GM21528 (cell line): Measurements from ENCODE around the gene PEX1.
"Not testable (repeated sequence)": the region's sequence is repeated elsewhere in the genome, so short reads cannot be mapped to it uniquely, and the experiment has no call there.

Experiments used
- ATAC-seq: cut with Tn5 transposase; IDR thresholded peaks from one replicate; pipeline ENCODE4 v1.9.1; 2021; ENCODE audit warnings: mild to moderate bottlenecking, moderate library complexity; ENCODE audit not compliant: unreplicated experiment, low FRiP score

Gene PEX1

DNA sequence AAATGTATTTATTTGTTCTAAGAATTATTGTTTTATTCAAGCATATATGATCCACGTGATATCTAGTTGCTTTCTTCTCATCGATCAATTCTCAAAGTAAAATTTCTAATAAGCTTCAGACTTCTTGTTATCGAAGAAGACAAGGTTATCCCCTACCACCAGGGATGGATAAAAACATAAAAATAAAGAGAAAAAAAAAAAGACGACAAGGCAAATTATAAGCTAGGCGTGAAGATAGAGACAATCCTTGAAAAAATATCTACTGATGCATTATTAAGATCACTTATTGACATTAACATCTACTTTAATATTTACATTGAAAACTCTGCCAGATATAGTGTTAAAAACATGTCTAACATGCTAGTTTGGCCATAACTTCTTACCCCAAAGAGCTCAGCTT, 19.4 kb downstream of the PEX1 start:
- no peak for ATAC-seq

DNA sequence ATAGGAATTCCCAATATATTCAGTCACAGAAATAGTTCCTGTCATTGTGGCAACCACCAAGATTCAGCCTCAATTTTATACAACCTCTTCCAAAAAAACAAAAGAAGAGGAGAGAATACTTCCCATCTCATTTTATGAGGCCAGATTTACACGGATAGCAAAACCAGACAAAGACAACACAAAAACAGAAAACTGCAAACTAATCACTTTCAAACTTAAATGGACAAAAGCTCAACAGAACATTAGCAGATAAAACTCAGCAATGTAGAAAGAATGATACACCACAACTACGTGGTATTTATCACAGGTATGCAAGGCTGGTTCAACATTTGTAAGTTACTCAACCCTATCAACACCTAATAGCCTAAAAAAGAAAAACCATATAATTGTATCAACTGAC, 22.0 kb downstream of the PEX1 start:
- no peak for ATAC-seq

DNA sequence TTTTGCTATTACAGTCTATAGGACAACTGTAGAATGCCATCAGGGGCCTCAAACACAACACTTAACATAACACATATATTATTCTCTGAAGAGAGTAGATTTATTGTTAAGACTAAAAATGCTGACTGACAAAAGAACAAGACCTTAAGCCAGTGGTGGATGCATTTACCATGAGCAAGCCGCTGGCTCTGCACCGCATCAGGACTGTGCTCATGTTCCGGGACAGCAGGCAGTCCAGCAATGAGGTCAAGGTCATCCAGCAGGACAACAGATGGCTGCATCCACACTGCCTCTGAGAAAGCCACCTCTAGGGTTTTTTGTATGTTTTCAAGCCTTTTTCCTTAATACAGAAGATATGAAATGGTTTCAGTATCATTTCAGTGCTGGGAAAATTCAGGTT, 23.8 kb downstream of the PEX1 start:
- ATAC-seq, result no peak

DNA sequence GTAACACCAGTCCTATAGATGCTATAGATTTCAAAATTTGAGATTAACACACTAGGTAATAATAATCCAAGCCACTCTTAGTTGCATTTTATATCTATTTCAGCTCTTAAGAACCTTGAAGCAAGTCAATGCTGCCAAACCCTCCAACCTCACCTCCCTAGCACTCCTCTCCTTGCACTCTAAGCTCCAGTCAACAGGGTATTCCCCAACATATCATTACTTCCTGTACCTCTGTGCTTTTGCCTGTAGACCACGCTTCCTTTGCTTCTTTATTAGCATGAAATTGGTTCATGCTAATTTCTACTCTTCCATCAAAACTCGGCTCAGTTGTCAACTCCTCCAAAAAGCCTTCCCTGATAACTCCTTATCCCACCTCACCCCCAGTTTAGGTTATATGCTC, 24.6 kb downstream of the PEX1 start:
- ATAC-seq, result no peak

DNA sequence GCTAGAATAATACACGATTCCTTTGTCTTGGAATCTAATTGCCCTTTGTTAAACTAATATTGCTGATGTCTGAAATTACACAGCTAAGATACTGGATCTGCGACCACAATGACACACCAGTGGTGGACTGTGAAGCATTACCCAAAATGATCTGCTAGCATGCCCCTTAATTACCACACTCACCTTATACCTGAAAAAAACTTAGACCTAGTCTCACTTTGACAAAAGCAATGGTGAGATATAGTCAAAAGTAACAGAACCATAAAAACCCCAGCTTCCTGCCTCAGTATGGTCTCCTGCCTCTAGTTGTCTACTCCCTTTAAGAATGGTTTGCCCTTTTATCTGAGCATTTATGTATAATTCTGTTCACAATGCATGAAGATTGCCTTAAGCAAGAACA, 29.8 kb downstream of the PEX1 start:
- ATAC-seq, result no peak

DNA sequence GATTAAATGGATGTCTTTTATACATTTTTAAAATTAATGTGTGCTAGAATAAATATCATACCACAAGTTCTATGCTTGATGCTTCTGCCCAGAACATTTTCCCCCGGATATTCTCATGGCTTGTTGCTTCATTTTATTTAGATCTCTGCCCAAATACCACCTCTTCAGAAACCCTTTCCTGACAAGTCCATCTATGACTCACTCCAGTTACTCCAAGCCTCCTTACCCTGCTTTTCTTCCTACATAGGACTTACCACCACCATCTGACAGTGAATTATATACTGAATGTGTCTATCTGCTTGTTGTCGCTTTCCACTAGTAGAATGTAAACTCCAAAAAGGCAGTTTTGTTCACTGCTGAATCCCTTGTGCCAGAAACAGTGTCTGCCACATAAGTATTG, 31.4 kb downstream of the PEX1 start:
- ATAC-seq, result no peak

DNA sequence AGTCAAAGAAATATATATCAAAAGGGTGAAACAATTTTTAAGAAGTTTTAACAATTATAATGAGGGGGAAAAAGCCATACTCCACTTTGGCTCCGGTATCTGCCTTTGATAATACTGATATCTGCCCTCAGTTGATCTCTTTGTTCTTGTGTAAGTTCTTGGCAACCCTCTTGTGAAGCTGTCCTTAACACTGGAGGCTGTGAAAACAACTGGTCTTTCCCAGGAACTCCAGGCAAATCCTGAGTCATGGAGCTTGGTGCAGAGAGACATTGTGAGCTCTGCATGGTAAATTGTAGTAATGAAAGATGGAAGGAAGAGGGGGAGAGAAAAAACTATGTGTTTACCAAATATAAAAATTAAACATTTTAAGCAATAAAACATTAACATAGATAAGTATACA, 38.7 kb downstream of the PEX1 start:
- no peak for ATAC-seq

DNA sequence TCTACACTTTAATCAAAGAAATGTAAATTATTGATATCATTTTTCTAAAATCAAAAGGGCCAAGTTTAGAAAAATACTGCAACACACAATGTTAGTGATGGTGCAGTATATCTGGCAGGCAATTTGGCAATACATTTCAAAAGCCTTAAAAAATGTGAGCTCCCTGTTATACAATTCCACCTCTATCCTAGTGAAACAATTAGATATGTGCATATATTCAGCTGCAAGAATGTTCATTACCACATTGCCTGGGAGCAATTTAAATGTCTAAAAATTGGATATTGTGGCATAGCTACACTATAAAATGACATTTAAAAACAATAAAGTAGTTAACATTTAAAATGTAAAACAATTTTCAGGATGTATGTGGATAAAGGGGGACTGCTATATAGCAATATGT, 40.5 kb downstream of the PEX1 start:
- no peak for ATAC-seq

DNA sequence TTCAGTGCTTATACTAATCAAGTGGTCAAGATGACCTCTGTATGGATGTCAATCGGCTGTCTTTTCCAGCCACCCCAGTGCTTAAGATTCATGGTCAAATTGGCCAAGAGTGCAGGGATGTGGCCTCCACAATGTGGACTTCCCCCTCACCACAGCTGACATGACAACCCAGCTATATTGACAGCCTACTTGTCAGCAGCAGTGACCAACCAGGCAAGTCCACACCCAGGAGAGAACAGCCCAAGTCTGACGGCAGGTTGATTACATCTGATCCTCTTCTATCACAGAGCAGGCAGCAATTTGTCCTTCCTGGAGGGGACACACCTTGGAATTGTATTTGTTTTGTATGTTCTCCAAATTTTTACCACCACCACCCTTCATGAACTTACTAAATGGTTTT, 42.3 kb downstream of the PEX1 start:
- ATAC-seq, result no peak

DNA sequence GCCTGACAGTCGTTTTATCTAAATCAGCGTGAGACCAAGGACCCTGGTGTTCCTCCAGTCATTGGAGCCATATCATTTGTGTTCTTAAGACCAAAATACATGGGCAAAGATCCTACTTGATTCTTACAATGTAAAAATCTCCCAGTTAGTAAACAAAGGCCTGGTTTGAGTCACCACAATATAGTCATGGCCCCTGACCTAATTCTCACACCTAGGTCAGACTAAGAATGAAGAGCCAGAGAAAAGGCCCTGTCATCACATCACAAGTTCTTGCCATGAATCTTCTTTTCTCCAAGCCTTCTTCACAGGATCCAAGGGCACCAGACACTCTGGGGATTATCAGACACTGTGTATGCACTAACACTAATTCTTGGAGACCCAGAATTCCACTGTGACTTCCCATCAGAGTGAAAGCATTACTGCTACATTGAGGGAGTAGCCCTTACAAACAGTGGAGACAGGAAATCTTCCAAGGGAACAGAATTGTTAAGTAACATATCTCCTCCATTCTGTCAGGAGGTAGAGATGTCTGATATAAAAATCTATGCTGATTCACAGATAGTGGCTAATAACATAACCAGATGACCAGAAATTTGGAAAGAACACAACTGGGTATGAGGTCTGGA, 42.9 kb downstream of the PEX1 start:
- no peak for ATAC-seq

DNA sequence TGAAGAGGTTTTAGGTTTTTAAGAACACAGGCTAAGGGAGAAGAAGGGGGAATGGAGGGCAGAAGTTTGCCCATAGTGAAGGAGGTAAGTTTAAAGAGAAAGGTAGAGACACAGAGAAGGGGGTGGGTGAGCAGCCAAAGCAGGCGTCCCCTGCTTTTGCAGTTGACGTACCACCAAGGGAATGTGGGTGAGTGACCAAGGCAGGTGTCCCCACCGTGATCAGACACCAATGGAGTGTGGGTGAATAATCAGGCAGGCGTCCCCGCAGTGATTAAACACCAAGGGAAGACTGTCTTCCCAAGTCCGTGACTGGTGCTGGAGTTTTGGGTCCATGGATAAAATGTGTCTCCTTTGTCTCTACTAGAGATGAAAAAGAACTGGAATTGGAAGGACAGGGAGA, 44.1 kb downstream of the PEX1 start:
- ATAC-seq, result not testable (repeated sequence)

DNA sequence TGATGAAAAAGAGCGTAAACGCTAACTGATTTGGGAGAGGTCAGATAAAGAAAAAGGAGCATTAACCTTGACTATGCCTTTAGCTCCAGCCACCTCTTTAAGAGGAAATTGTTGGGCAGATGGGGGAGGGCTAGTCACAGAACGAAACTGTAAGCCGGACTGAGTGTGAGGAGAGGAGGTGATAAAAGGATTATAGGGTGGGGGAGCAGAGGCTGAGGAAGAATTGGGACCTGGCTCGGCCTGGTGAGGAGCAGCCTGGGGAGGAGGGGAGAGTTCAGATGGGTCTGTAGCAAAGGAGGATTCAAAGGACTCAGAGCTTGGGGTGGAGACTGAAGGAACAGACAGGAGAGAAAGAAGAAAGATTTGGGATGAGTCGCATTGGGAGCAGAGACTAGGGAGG, 44.7 kb downstream of the PEX1 start:
- ATAC-seq, result not testable (repeated sequence)

DNA sequence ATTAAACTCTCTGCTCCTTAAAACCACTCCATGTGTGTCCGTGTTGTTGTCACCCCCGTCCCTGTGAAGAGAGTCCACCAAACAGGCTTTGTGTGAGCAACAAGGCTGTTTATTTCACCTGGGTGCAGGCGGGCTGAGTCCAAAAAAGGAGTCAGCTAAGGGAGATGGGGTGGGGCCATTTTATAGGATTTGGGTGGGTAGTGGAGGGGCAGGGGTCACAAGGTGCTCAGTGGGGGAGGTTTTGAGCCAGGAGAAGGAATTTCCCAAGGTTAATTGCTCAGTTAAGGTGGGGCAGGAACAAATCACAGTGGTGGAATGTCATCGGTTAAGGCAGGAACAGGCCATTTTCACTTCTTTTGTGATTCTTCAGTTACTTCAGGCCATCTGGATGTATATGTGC, 49.2 kb downstream of the PEX1 start:
- ATAC-seq, result not testable (repeated sequence)

DNA sequence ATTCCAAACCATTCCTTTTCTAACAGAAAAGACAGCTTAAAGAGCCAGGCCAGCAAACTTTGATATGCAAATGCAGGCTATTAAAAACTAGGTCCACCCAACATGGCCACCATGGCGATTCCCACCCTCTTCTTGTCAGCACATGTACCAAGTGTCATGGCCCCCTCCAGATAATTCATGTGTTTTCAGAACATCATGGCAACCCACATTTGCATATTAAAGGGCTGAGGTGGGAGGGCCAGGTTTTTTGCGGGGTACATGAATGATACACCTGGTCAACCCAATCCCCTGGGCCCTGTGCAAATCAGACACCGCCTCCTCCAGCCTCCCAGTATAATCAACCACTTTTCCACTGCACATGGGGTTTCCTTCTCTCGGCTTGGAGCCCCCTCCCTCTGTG, 49.6 kb downstream of the PEX1 start:
- ATAC-seq, result no peak

DNA sequence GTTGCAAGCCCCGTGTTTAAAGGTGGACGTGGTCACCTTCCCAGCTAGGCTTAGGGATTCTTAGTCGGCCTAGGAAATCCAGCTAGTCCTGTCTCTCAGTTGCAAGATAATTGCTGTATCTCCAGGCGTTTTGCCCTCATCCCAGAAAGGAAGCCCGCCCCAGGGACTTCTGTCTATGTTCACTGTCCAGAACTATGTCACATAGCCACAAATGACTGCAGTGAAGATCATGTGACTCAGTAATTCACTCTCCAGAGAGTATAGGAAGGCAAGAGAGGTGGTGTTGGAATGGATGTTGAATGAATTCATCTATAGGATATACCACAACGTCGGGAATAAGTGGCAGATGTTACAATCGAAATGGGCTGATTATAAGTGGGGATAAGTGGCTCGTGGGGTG, 50.2 kb downstream of the PEX1 start:
- no peak for ATAC-seq

DNA sequence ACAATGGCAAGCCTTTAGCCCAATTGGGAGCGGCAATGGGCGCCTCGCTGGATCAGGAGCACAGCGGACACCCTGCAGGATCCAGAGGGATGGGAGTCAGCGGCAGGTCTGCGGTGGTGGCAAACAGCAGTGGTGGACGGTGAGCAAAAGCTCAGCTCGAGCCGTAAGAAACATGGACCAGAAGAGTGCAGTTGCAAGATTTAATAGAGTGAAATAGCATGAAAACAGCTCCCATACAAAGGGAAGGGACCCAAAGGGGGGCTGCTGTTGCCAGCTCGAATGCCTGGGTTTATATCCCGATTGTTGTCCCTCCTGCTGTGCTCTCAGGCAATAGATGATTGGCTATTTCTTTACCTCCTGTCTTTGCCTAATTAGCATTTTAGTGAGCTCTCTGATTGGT, 50.6 kb downstream of the PEX1 start, which contains the start of gene ERVW-1:
ERVW-1 (minus strand) TSS at position 266 of the 400 bp plus-strand sequence. CDS start 7,565 bp downstream, outside the sequence.
- ATAC-seq, result not testable (repeated sequence)

DNA sequence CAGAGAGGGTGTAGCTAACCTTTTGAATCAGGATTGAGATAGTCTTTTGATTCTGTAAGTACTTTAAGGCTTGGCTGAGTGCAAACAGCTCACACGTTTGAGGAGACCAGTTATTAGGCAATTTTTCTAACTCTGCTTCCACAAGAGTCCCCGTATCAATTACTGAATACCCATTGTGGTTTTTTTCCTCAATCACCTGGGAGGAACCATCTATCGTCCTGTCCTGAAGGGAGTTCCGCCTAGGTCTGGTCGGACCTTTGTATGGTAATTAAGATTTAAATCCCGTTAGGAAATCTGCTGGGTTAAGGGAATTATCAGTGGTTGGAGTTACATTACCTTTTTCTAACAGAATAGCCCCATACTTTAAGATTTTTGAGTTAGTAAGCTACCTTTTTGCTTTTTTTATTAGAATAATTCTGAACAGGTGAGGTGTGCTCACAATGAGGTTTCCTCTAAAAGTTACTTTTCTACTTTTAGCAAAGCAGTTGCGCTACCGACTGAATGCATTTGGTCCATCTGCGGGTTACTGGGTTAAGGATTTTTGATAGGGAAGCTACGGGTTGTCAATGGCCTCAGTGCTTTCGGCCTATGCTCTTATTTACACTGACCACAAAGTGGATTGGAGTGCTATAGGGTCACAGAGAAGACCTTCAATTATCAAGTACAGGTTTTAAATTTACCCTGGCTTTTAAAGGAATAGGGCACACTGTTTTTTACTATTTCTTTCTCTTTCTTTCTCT, 52.3 kb downstream of the PEX1 start:
- not testable (repeated sequence) for ATAC-seq

DNA sequence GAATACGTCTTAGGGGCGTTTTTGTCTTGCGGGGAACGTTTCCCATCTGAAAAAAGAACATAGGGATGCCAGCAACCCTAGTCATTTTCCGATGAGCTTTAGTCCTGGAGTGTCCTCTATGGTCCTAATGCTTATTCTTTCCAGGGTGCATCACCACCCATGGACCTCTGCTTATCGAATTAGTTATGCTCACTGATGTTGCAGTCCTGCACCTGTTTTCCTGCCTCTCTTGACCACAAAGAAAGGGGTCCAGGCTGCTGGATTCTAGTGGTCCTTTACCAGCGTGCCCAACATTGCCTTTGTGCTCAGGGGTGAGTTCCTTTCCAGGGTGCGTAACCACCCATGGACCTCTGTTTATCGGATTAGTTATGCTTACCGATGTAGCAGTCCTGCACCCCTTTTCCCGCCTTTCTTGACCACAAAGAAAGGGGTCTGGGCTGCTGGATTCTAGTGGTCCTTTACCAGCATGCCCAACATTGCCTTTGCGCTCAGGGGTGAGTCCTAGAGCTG, 53.0 kb downstream of the PEX1 start:
- ATAC-seq, result not testable (repeated sequence)

DNA sequence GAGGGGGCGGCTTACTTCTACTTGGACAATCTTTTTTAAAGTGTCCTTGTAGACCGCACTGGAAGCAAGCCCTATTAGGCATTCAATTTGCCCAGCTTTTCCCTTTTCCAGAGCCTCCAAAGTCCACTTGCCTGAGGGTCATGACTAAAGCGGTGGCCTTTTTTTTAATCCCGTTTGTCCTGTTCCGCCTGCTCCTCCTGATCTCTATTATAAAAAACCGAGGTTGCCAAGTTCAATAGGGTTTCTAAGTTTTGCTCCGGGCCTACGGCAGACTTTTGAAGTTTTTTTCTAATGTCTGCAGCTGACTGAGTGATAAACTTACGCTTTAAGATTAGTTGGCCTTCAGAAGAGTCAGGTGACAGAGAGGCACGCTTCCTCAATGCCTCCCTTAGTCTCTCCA, 54.3 kb downstream of the PEX1 start:
- ATAC-seq, result not testable (repeated sequence)

DNA sequence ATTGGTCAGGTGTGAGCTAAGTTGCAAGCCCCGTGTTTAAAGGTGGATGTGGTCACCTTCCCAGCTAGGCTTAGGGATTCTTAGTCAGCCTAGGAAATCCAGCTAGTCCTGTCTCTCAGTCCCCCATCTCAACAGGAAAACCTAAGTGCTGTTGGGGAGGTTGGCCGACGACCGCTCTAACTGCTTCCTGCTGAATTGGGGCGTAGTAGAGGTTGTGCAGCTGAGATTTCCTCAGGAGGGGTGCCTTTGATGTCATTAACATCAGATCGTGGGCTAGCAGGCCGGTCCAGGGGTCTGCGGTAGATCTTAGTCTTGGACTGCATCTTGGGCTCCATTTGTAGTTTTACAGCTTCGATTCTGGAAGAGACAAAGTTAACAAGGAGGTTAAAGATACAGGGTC, 59.7 kb downstream of the PEX1 start:
- not testable (repeated sequence) for ATAC-seq

DNA sequence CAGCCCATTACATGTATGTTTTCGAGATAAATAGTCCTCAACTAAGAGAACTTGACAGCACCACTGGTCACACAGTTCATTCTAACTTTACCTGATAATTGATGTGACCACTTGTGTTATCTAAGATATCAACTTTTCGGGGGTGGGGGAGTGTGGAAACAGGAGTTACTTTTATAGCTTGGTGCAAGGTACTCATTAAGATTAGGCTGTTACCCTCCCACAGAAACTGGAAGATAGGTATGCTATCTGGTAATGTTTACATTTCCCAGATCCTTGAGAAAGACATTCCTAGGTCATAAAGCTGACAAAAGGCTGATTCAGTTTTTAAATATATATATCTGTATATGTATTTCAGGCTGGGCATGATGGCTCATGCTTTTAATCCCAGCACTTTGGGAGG, 61.6 kb downstream of the PEX1 start:
- no peak for ATAC-seq

DNA sequence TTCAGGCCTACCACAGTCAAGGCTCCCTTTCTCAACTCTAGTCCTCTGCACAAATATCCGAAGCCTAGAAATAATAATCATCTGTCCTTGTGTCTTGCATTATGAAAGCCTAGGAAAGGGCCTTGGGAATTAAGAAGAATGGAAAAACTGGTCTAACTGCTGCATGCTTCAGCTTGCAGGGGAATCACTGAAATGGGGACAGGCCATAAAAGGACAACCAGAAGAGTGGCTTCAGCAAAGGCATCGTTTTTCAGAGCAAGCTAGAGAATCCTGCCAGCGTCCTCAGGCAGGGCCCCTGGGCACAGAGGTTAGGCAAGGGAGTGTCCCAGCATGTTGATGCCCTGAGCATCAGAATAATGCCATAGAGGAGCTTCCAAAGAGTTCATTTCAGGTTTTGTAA, 63.8 kb downstream of the PEX1 start:
- no peak for ATAC-seq
